NCI-H748 treated with DMSO at 0.1 percent for 48 hours (cell line): Measurements from ENCODE around the gene TRIM65.

Source experiments
- DNase-seq: peaks from one replicate; lab custom pipeline; 2025; lab: John Stamatoyannopoulos, UW

TRIM65 gene

GRCh38 chr17:75896415-75897159 is at the start of gene TRIM65:
TRIM65 (minus strand) TSS chr17:75896951; CDS start chr17:75896937, 14 bp downstream.
- DNase-seq: peak; percentile 28

- DNase-seq: no peak
Observed at GRCh38 chr17:75945211-75945610, 48.5 kb upstream of the TRIM65 start.

GRCh38 chr17:75943491-75943890 is 46.7 kb upstream of the TRIM65 start:
- no peak for DNase-seq

GRCh38 chr17:75942473-75942872 is 45.7 kb upstream of the TRIM65 start:
- no peak for DNase-seq

- no peak for DNase-seq
Observed at GRCh38 chr17:75941442-75941819, 44.7 kb upstream of the TRIM65 start.

- peak; percentile 73 for DNase-seq
Observed at GRCh38 chr17:75940727-75941441, 44.1 kb upstream of the TRIM65 start, which contains the start of gene FBF1. FBF1 (minus strand) TSS chr17:75941042; CDS start chr17:75938149, 2,893 bp downstream.

GRCh38 chr17:75937652-75938051 is 40.9 kb upstream of the TRIM65 start:
- DNase-seq: no peak

GRCh38 chr17:75933808-75934207 is 37.1 kb upstream of the TRIM65 start:
- no peak for DNase-seq

- no peak for DNase-seq
Observed at GRCh38 chr17:75932852-75933251, 36.1 kb upstream of the TRIM65 start.

- DNase-seq: no peak
Observed at GRCh38 chr17:75931062-75931461, 34.3 kb upstream of the TRIM65 start.

GRCh38 chr17:75927286-75927922 is 30.7 kb upstream of the TRIM65 start:
- no peak for DNase-seq

GRCh38 chr17:75926456-75926855 is 29.7 kb upstream of the TRIM65 start:
- DNase-seq: no peak

- DNase-seq: no peak
Observed at GRCh38 chr17:75925912-75926311, 29.2 kb upstream of the TRIM65 start.

GRCh38 chr17:75925103-75925502 is 28.4 kb upstream of the TRIM65 start:
- DNase-seq: no peak

GRCh38 chr17:75922963-75923874 is 26.5 kb upstream of the TRIM65 start:
- no peak for DNase-seq

GRCh38 chr17:75922173-75922961 is 25.6 kb upstream of the TRIM65 start:
- no peak for DNase-seq

GRCh38 chr17:75921596-75921995 is 24.8 kb upstream of the TRIM65 start:
- no peak for DNase-seq

- DNase-seq: no peak
Observed at GRCh38 chr17:75920045-75920560, 23.4 kb upstream of the TRIM65 start.

- no peak for DNase-seq
Observed at GRCh38 chr17:75919611-75920010, 22.9 kb upstream of the TRIM65 start.

GRCh38 chr17:75917917-75918445 is 21.2 kb upstream of the TRIM65 start:
- no peak for DNase-seq
